TTC549 (cell line): Measurements from ENCODE around the gene ROR2.

ENCODE experiments used
- FAIRE-seq: peaks from 2 replicates; lab custom pipeline; 2012; peaks lifted over from hg19 to GRCh38; lab: Jason Lieb, UNC

Gene ROR2

GRCh38 chr9:91873637-91874051 lies 76.4 kb downstream of the ROR2 start:
- no peak for FAIRE-seq

- FAIRE-seq: no peak
These were observed 81.2 kb downstream of the ROR2 start for GRCh38 chr9:91868732-91869391.

GRCh38 chr9:91867740-91868139 lies 82.3 kb downstream of the ROR2 start:
- no peak for FAIRE-seq

DNA sequence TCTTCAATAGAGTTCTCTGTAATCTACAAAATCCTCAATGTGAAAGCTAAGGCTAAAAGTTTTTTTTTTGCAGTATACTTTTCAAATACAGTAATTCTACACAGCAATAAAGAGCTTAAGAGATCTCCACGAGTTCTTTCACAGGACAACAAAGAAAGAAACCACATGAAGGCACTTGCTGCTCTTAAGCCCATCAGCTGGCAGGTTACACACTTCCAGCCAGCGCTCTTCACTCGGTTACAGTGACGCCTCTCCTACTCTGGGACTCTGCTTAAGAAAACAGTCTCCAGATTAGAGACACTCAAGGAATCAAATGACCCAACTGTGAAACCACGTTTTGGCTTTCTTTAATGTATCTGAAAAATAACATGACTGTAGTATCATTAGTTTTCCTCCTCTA lies 85.0 kb downstream of the ROR2 start:
- no peak for FAIRE-seq

DNA sequence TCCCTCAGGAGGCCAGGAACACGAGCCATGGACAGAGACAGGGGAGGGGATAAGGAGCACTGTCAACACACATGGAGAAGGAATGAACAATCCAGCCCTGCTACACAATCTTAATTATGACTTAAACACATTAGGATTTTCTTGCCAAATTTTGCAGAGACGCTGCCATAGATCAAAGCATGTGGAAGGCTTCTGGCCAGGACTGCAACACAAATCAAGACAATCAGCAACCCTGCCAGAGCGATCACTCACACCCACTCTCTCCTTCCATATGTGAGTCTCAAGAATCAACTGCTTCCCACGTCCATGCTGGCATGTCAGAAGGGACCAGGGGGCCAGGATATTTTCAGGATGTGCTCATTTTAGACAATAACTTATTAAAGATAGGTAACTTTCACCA lies 85.6 kb downstream of the ROR2 start:
- FAIRE-seq: no peak

DNA sequence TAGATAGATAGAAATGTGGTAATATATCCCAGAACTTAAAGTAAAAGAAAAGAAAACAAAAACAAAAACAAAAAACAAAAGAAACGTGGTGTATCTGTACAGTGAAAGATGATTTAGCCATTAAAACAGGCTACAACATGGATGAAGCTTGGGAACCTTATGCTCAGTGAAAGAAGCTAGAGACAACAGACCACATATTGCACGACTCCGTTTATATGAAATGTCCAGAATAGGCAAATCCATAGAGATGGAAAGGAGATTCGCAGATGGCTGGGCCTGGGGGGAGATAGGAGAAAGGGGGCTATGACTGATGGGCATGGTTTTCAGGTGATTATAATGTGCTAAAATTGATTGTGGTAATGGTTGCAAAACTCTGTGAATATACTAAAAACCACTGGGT lies 86.6 kb downstream of the ROR2 start:
- FAIRE-seq: no peak

- FAIRE-seq: no peak
These were observed 91.6 kb downstream of the ROR2 start for GRCh38 chr9:91858213-91859030.

GRCh38 chr9:91857291-91858212 lies 92.5 kb downstream of the ROR2 start:
- no peak for FAIRE-seq

- FAIRE-seq: no peak
These were observed 93.6 kb downstream of the ROR2 start for GRCh38 chr9:91856419-91856818.

- FAIRE-seq: no peak
These were observed 94.8 kb downstream of the ROR2 start for GRCh38 chr9:91855196-91855595.

DNA sequence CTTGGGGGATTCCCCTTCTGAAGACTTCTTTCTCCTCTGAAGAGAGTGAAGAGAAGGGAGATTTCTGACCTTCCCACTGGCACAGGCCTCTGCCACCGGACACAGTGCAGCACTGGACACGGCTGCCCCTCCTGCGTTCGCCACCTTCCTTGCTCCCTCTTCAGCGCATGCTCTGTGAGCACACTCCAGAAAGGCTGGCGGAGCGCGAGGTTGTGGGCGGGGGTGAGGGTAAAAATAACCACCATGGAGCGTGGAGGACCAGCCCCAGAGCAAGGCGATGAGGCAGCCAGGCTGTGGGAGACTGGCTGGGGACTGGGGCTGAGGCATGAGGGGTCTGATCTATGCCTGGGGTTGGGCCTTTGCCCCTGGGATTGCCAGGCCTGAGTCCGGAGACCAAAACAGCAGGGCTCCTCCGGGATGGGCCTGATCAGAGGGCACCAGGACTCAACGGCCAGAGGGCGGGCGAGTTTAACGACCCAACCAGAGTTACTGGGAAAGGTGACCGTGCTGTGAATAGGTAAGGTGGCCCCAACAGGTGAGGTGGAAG lies 97.2 kb downstream of the ROR2 start:
- no peak for FAIRE-seq

DNA sequence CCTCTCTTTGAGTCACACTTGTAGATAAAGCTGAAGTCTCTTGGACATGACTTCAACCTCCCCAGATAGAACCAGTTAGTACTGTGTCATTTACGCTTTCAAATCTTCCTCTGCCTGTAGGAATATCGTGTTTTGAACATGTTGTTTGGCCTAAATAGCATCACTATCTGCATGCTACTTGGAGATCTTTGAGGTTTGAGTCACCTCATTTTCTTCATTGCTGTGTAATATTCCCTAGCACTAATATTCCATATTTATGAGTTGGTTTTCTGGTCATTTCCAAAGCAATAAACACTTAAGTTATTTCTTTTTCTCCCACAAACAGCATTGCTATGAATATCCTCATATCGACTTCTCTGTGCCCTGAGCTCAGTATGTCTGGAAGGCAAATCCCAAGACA lies 100.3 kb downstream of the ROR2 start:
- FAIRE-seq: no peak

DNA sequence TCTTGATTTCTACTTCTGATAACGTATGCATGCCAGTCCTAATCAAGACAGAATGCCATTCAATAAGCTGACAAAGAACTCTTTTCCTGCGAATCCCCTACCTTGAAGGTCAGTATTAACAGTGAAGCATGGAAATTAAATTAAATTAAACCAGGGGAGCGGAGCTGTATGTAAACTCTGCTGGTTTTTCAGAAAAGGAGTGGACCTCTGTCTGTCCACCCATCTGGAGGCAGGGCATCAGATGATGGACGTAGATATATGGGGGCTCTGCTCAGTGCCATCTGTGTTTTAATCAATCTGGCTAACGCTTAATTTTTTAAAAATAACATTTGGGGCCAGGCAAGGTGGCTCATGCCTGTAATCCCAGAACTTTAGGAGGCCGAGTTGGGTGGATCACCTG lies 101.9 kb downstream of the ROR2 start:
- no peak for FAIRE-seq

DNA sequence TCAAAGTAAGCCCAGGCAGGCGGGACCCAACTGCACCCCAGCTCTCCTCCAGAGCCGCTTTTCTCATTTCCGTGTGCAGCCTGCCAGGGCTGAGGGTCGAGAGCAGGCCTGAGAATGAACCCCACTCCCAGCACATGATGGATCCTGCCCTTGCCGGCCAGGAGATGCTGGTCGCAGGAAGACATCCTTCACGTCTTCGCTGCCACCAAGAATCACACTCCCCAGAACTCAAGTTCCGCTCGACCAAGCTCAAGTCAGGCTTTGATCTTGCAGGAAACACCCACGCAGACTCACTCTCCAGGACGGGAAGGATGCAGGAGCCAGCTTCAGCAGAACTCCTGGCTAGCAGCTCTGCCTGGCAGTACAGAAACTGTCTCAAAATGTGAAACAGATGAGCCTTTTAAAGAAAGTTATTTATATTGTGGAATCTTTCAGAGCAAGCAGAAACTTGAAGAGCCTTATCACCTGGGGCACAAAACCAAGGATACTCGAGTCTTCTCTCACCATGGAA lies 102.4 kb downstream of the ROR2 start:
- FAIRE-seq: no peak

DNA sequence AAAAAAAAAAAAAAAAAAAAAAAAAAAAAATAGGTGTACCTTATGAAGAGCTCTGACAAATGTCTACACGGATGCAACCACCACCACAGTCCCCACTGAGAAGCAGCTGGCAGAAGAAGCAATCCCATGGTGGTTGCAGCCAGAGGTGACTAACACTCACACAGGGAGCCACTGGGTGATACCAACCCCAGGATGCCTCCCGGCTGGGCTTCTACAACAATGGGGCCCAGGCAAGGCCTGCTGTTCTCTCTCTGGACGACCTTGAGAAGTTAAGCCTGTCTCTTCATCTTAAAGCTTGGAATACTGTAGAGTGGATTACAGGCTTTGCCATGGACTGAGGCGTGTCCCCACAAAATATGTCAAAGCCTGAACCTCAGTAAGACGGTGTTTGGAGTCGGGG lies 104.1 kb downstream of the ROR2 start:
- no peak for FAIRE-seq

- FAIRE-seq: no peak
These were observed 105.2 kb downstream of the ROR2 start for GRCh38 chr9:91844701-91845291.

DNA sequence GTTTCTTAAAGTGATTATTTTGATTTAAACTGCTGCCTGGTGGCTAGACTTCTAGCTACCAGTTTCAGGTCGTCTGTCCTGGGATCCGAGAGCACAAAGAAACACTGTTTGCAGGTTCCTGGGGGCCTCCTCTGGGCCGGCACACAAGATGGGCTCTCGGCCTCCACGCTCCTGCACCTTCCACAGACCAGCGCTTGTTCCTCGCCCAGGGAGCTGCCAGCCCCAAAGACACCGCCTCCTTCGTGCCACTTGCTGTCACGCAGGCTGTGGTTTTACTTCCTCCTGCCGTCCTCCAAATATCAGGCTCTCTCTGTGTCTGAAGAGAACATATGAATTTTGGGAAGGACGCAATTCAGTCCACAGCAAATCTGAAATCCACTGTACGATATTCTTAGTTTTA lies 105.8 kb downstream of the ROR2 start:
- no peak for FAIRE-seq

GRCh38 chr9:91843623-91844148 lies 106.3 kb downstream of the ROR2 start:
- FAIRE-seq: no peak

DNA sequence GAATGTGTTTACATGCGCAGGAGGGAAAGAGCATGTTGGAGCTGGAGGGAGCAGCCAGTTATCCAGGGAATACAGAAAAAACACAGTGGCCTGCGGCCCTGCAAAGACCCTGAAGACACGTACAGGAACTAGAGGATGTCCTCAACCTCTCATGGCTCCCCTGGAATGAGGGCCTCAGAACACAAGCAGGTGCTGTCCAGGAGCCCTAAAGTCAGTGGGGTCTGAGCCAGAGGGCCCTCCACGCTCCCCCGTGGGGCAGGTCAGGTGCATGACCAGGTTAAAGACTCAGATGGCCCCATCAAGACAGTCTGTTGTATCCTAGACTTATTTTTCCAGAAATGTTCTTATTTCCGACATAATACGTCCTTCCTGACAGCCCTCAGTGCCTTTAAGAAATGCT lies 106.9 kb downstream of the ROR2 start:
- no peak for FAIRE-seq

- FAIRE-seq: no peak
These were observed 107.5 kb downstream of the ROR2 start for GRCh38 chr9:91842358-91843049.

DNA sequence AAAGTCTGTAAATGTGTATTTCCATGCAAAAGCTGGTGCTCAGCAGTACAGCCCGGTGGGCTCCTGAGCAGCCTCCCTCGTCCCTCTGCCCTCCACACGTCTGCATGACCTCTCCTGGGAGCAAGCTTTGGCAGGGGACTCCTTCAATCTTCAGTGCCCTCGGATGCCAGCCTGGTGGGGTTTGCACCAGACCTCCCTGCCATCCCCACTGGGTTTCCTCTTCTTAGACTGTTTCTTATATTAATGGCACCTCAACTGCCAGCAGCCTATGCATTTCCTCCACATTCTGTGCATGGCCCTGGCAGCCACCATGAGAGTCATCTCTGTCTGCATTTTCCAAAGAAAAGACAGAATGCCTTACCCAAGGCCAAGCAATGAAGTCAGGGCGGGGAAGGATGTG lies 108.4 kb downstream of the ROR2 start:
- no peak for FAIRE-seq
